WI38 (cell line): ENCODE measurements around the gene RETREG2.
A peak's percentile ranks its signal among the peaks of the same experiment; 100 is the strongest.
"Not testable (repeated sequence)": the region's sequence is repeated elsewhere in the genome, so short reads cannot be mapped to it uniquely, and the experiment has no call there.

Experiments
- H3K4me3 ChIP-seq: 2 replicates; pipeline ENCODE4 v1.5.1; 2011; ENCODE audit warnings: low read depth, mild to moderate bottlenecking, control low read depth, low read length
- TF ChIP-seq, protein P1 (sequence below): IDR thresholded peaks from 2 replicates; pipeline ENCODE4 v1.5.1; 2012; ENCODE audit warnings: low read depth, mild to moderate bottlenecking, control low read depth, low read length

Gene RETREG2

DNA sequence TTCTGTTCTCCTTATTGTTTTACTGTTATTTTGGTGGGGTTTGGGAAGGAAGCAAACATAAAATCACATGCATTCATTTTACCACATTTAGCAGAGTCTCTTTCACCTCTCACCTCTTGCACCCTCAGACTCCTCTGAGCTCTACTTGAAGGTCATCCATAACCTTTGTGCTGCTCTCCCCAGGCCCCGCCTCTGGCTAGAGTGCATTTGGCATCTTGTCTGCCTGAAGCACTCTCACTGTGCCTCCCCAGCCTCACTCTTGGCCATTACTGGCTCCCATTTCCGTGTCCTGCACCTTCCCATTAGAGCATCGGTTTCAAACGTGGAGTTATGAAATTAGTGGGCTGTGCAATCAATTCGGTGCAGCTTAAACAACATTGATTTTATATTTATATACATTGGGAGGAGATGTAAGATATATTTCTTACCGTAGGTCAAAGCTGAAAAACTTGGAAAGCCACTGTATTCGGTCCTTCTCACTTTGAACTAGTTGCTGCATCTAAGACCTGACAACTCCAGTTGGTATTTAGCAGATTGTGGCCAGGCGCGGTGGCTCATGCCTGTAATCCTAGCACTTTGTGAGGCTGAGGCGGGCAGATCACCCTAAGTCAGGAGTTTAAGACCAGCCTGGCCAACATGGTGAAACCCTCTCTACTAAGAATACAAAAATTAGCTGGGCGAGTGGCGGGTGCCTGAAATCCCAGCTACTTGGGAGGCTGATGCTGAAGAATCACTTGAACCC is 21.6 kb downstream of the RETREG2 start:
- no peak overlapping the region for H3K4me3 ChIP-seq
- TF ChIP-seq, protein P1, sequence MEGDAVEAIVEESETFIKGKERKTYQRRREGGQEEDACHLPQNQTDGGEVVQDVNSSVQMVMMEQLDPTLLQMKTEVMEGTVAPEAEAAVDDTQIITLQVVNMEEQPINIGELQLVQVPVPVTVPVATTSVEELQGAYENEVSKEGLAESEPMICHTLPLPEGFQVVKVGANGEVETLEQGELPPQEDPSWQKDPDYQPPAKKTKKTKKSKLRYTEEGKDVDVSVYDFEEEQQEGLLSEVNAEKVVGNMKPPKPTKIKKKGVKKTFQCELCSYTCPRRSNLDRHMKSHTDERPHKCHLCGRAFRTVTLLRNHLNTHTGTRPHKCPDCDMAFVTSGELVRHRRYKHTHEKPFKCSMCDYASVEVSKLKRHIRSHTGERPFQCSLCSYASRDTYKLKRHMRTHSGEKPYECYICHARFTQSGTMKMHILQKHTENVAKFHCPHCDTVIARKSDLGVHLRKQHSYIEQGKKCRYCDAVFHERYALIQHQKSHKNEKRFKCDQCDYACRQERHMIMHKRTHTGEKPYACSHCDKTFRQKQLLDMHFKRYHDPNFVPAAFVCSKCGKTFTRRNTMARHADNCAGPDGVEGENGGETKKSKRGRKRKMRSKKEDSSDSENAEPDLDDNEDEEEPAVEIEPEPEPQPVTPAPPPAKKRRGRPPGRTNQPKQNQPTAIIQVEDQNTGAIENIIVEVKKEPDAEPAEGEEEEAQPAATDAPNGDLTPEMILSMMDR, result no peak

DNA sequence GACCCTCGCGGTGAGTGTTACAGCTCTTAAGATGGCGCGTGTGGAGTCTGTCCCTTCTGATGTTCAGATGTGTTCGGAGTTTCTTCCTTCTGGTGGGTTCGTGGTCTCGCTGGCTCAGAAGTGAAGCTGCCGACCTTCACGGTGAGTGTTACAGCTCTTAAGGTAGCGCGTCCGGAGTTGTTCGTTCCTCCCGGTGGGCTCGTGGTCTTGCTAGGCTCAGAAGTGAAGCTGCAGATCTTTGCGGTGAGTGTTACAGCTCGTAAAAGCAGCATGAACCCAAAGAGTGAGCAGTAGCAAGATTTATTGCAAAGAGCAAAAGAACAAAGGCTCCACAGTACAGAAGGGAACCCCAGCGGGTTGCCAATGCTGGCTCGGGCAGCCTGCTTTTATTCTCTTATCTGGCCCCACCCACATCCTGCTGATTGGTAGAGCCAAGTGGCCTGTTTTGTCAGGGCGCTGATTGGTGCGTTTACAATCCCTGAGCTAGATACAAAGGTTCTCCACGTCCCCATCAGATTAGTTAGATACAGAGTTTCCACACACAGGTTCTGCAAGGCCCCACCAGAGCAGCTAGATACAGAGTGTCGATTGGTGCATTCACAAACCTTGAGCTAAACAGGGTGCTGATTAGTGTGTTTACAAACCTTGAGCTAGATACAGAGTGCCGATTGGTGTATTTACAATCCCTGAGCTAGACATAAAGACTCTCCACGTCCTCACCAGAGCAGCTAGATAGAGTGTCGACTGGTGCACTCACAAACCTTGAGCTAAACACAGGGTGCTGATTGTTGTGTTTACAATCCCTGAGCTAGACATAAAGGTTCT is 22.6 kb downstream of the RETREG2 start:
- not testable (repeated sequence) for H3K4me3 ChIP-seq

GRCh38 chr2:219201331-219201730 is 23.3 kb downstream of the RETREG2 start:
- H3K4me3 ChIP-seq, result not testable (repeated sequence)

- H3K4me3 ChIP-seq, result no peak overlapping the region
- TF ChIP-seq, protein P1, result no peak
Observed at GRCh38 chr2:219204425-219205164, 26.5 kb downstream of the RETREG2 start.

GRCh38 chr2:219205165-219205538 is 27.1 kb downstream of the RETREG2 start:
- TF ChIP-seq, protein P1, result no peak
- no peak overlapping the region for H3K4me3 ChIP-seq

DNA sequence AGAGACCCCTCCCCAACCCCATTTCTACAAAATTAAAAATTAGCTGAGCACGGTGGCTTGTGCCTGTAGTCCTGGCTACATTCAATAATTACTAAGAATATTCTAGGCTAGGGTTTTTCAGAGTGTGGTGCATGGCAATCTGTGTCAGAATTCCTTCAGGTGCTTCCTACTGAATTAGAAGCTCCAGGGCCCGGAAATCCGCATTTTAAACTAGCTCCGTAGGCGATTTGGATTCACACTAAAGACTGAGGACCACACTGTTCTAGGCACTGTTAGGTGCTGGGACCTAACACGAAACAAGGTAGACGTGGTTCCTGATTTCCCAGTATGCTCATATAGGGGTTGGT is 27.9 kb downstream of the RETREG2 start:
- H3K4me3 ChIP-seq, result peak overlapping the region; percentile 73

GRCh38 chr2:219206328-219207133 is 28.5 kb downstream of the RETREG2 start, which contains the start of gene ZFAND2B:
ZFAND2B (plus strand) TSS chr2:219206782; CDS start chr2:219206988, 206 bp downstream.
- H3K4me3 ChIP-seq, result peak within 1 kb of the TSS; percentile 73
- TF ChIP-seq, protein P1, result no peak

More for the DNA sequence above, 27.9 kb downstream of the RETREG2 start:
- TF ChIP-seq, protein P1, result no peak
